Stomach (tissue), 9 donors: ENCODE results near the gene ZFX. TPM values are rescaled to one million over a fixed set of nuclear protein-coding genes. Genes with fewer than 3 reads are reported as not detected.

Source experiments
- DNase-seq, 2 donors: peaks; one replicate each; pipeline versions ENCODE4 v3.0.0 to v3.0.0-alpha.2; 2013 to 2019
- H3K27ac ChIP-seq, 5 donors: fragments of 200-600 bp in 4 of 5; sonication (generic) in 4 of 5; one replicate each; pipeline ENCODE4 v1.5.1; 2013 to 2019; ENCODE audit warnings: mild to moderate bottlenecking in 1 of 5, moderate library complexity in 1 of 5
- H3K27me3 ChIP-seq, 3 donors: fragments of 200-600 bp; sonication (generic); one replicate each; pipeline ENCODE4 v1.5.1; 2017 to 2019; ENCODE audit warnings: mixed run types in 1 of 3
- H3K36me3 ChIP-seq, 4 donors: fragments of 200-600 bp; sonication (generic); 1 replicate in 3 of 4; 2 replicates in 1 of 4; pipeline ENCODE4 v1.5.1; 2016 to 2019
- H3K4me1 ChIP-seq, 4 donors: fragments of 200-600 bp; sonication (generic); one replicate each; pipeline ENCODE4 v1.5.1; 2016 to 2019
- H3K4me3 ChIP-seq, 4 donors: fragments of 200-600 bp; sonication (generic) in 3 of 4; one replicate each; pipeline ENCODE4 v1.5.1; 2016 to 2019; ENCODE audit warnings: mild to moderate bottlenecking in 1 of 4
- H3K9me3 ChIP-seq, 4 donors: fragments of 200-600 bp; sonication (generic); one replicate each; pipeline ENCODE4 v1.5.1; 2016 to 2019
- CTCF ChIP-seq, 7 experiments: fragments of 450-650 bp in 4 of 7; fragments of 200-600 bp in 3 of 7; sonication (generic) in 3 of 7; IDR thresholded peaks; one replicate each; pipeline ENCODE4 v1.5.1; 2016 to 2019; ENCODE audit warnings: antibody characterized with exemption in 7 of 7, control low read depth in 2 of 7, mild to moderate bottlenecking in 1 of 7
- EP300 ChIP-seq: sonication (generic); formaldehyde crosslinking; IDR thresholded peaks from one replicate; pipeline ENCODE4 v1.6.1; 2017; ENCODE audit warnings: antibody characterized with exemption
- POLR2A ChIP-seq, 4 donors: fragments of 450-650 bp; IDR thresholded peaks; one replicate each; pipeline ENCODE4 v1.6.1; 2016; ENCODE audit warnings: antibody characterized with exemption in 4 of 4, control low read depth in 2 of 4, mild to moderate bottlenecking in 1 of 4, moderate library complexity in 1 of 4
- POLR2AphosphoS5 ChIP-seq, 3 donors: sonication (generic); formaldehyde crosslinking; IDR thresholded peaks; one replicate each; pipeline ENCODE4 v1.6.1; 2016; ENCODE audit warnings: antibody characterized with exemption in 3 of 3
- WGBS, 5 donors: extraction: QIAGEN DNeasy Blood & Tissue Kit in 3 of 5; methylation state at CpG; one replicate each; pipeline versions ENCODE4 v1.1.5 to v1.1.7; 2013 to 2018; 5-methylcytosine and 5-hydroxymethylcytosine counted together
- intact Hi-C: fragments of 100-400 bp; cut with DNase I; formaldehyde crosslinking; loops from one replicate; pipeline ENCODE4 v1.15.1; 2023; ENCODE audit warnings: low total_unique reads
- polyA plus RNA-seq, 3 donors: library from polyadenylated mRNA; stranded (reverse); fragments of 200-250 nt; gene quantifications; one replicate each; pipeline ENCODE4 v1.2.3, GENCODE V29; 2013
- small RNA-seq, 4 donors: library from RNA; depleted of rRNA; stranded (forward); fragments of <200 nt; gene quantifications; one replicate each; pipeline ENCODE3, GENCODE V24; 2016
- total RNA-seq, 5 donors: library from RNA; depleted of rRNA; stranded (reverse); fragments of >200 nt; gene quantifications; one replicate each; pipeline versions ENCODE4 v1.1.0 to v1.2.3, GENCODE V29; 2014 to 2016
- donor health status: healthy with polysubstance abuse.
- donor health status: Bipolar disorder and iron deficiency.
- donor health status: healthy.

The ZFX gene
- total and polyA plus RNA-seq, 8 donors: 3.8 to 73.6 (median 17.4) TPM

- Histone ChIP-seq H3K9me3 (no peaks in the 10 kb centered on the region), H3K4me1 (no peaks in the 10 kb centered on the region), H3K36me3 (no peaks in the 10 kb centered on the region), H3K27ac (no peak overlapping the region), H3K4me3 (no peak overlapping the region), H3K27me3 (peaks cover 0 to 4% (median 0%) of the 10 kb centered on the region in 3 donors)
- intact Hi-C loops: no loop called here
- WGBS, 5 donors: 80 to 94% (median 93%) methylated on average over 3 of the region's 3 CpGs
- TF ChIP-seq CTCF (IDR thresholded peaks at IDR 0.05): no peak
- TF ChIP-seq POLR2AphosphoS5 (IDR thresholded peaks at IDR 0.05): no peak
- TF ChIP-seq EP300: no peak
- no peak for TF ChIP-seq POLR2A (IDR thresholded peaks at IDR 0.05)
- no peak for DNase-seq
Measured at GRCh38 chrX:24262309-24262708, 112.8 kb downstream of the ZFX start.

- H3K27ac ChIP-seq: no peak overlapping the region
- H3K4me1 ChIP-seq: no peaks in the 10 kb centered on the region
- H3K27me3 ChIP-seq: no peaks in the 10 kb centered on the region
- 49 to 66% (median 59%) methylated on average over 6 of the region's 6 CpGs for WGBS, 5 donors
- TF ChIP-seq POLR2A (IDR thresholded peaks at IDR 0.05) (no peak), EP300 (no peak), POLR2AphosphoS5 (IDR thresholded peaks at IDR 0.05) (no peak)
- H3K36me3 ChIP-seq: no peaks in the 10 kb centered on the region
- no peaks in the 10 kb centered on the region for H3K9me3 ChIP-seq
- intact Hi-C loops: no loop called here
- DNase-seq: no peak
- no peak overlapping the region for H3K4me3 ChIP-seq
Measured at GRCh38 chrX:24264383-24264782, 114.9 kb downstream of the ZFX start.

Small RNA genes lying within 50 kb of the gene (small RNA-seq; reads per million reads assigned to genes)
- gene RF00263: 0 reads per million in 4 donors

Other genes starting within 250 kb of the ZFX start
- gene APOO, start 241.8 kb upstream of the ZFX start, total RNA-seq: 10 to 100 TPM in 3 of 5 donors, 1 to 10 TPM in 2; 2.0 to 22.3 (median 12.3) TPM
- 10 to 100 TPM; 16.4 to 29.4 (median 19.4) TPM for gene APOO, start 241.8 kb upstream of the ZFX start, polyA plus RNA-seq
- gene CXorf58, start 241.7 kb upstream of the ZFX start, total RNA-seq: not detected
- under 1 TPM in 1 of 3 donors, not detected in 2; 0.05 TPM for gene CXorf58, start 241.7 kb upstream of the ZFX start, polyA plus RNA-seq
- 10 to 100 TPM in 1 of 5 donors, 1 to 10 TPM in 4; 1.2 to 41.3 (median 6.2) TPM for gene KLHL15, start 122.5 kb upstream of the ZFX start, total RNA-seq
- 1 to 10 TPM; 1.1 to 4.5 (median 1.5) TPM for gene KLHL15, start 122.5 kb upstream of the ZFX start, polyA plus RNA-seq
- gene EIF2S3, start 94.8 kb upstream of the ZFX start, total RNA-seq: 100 to 1,000 TPM in 2 of 5 donors, 10 to 100 TPM in 3; 20.0 to 234 (median 75.5) TPM
- 100 to 1,000 TPM in 1 of 3 donors, 10 to 100 TPM in 2; 55.2 to 110 (median 58.4) TPM for gene EIF2S3, start 94.8 kb upstream of the ZFX start, polyA plus RNA-seq
- gene SUPT20HL2, start 164.3 kb downstream of the ZFX start, total RNA-seq: not detected
- gene SUPT20HL2, start 164.3 kb downstream of the ZFX start, polyA plus RNA-seq: not detected
- not detected for gene SUPT20HL1, start 210.9 kb downstream of the ZFX start, total RNA-seq
- not detected for gene SUPT20HL1, start 210.9 kb downstream of the ZFX start, polyA plus RNA-seq